ENCODE data around the gene MAK.

DNA sequence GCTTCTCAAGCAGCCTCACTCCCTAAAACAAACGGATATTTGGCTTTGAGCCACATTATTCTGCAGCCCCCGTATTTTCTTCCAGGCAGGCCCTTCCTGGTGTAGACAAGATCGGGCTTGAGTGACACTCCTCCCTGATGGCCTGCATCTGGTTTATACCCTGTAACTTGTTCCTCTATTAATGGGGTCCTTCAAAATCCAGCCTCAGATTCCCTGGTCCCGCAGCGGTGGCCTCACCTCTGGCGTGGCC, 115.8 kb downstream of the MAK start:
- TF ChIP-seq, protein P1, sequence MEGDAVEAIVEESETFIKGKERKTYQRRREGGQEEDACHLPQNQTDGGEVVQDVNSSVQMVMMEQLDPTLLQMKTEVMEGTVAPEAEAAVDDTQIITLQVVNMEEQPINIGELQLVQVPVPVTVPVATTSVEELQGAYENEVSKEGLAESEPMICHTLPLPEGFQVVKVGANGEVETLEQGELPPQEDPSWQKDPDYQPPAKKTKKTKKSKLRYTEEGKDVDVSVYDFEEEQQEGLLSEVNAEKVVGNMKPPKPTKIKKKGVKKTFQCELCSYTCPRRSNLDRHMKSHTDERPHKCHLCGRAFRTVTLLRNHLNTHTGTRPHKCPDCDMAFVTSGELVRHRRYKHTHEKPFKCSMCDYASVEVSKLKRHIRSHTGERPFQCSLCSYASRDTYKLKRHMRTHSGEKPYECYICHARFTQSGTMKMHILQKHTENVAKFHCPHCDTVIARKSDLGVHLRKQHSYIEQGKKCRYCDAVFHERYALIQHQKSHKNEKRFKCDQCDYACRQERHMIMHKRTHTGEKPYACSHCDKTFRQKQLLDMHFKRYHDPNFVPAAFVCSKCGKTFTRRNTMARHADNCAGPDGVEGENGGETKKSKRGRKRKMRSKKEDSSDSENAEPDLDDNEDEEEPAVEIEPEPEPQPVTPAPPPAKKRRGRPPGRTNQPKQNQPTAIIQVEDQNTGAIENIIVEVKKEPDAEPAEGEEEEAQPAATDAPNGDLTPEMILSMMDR (conservative IDR thresholded peaks at IDR 0.05 in 1 of 2, IDR thresholded peaks at IDR 0.05 in 1 of 2; ENCODE audit: extremely low read depth in 1 of 2, insufficient read depth in 1 of 2, low read depth in 1 of 2, low read length in 2 of 2) = no peak
- TF ChIP-seq EZH2 (IDR thresholded peaks at IDR 0.05; ENCODE audit: borderline replicate concordance, low read length) = no peak

All from mammary epithelial cell (primary cell).